ENCODE results near the gene ARHGAP24. TPM values are rescaled to one million over a fixed set of nuclear protein-coding genes. Genes with fewer than 3 reads are reported as not detected.

The ARHGAP24 gene
- total RNA-seq, 2 donors from 2014 or later, result not detected

GRCh38 chr4:86034616-86035015, 559.7 kb downstream of the ARHGAP24 start:
- Mint-ChIP-seq H3K27ac (no peak overlapping the region), H3K36me3 (peaks cover 0 to 8% of the 10 kb centered on the region in 2 donors), H3K9me3 (peaks cover 0 to 6% of the 10 kb centered on the region in 2 donors)
- DNase-seq (ENCODE audit: low spot score in 2 of 2) (no peak), ATAC-seq (no peak)

- peaks cover 0 to 9% of the 10 kb centered on the region in 2 donors for H3K9me3 Mint-ChIP-seq
Measured at GRCh38 chr4:86035688-86036087, 560.7 kb downstream of the ARHGAP24 start.

GRCh38 chr4:86036736-86037135, 561.8 kb downstream of the ARHGAP24 start:
- no peak for DNase-seq (ENCODE audit: low spot score in 2 of 2)
- ATAC-seq, result no peak
- peaks cover 0 to 8% of the 10 kb centered on the region in 2 donors for H3K36me3 Mint-ChIP-seq
- peaks cover 0 to 9% of the 10 kb centered on the region in 2 donors for H3K9me3 Mint-ChIP-seq
- H3K27ac Mint-ChIP-seq, result no peak overlapping the region

More at GRCh38 chr4:86035688-86036087, 560.7 kb downstream of the ARHGAP24 start:
- Mint-ChIP-seq H3K27ac (no peak overlapping the region), H3K36me3 (peaks cover 0 to 8% of the 10 kb centered on the region in 2 donors)
- ATAC-seq (no peak), DNase-seq (ENCODE audit: low spot score in 2 of 2) (no peak)

- Mint-ChIP-seq H3K9me3 (peaks cover 0 to 9% of the 10 kb centered on the region in 2 donors), H3K36me3 (peaks cover 0 to 8% of the 10 kb centered on the region in 2 donors), H3K27ac (no peak overlapping the region)
- ATAC-seq, result no peak
- DNase-seq (ENCODE audit: low spot score in 2 of 2), result no peak
Measured at GRCh38 chr4:86038037-86038436, 563.1 kb downstream of the ARHGAP24 start.

- DNase-seq (ENCODE audit: low spot score in 2 of 2), result peak in 1 of 2 donors; percentile 9
- peak in 1 of 2 donors; percentile 38 for ATAC-seq
- H3K36me3 Mint-ChIP-seq, result no peaks in the 10 kb centered on the region
- no peak overlapping the region for H3K27ac Mint-ChIP-seq
- peaks cover 0 to 4% of the 10 kb centered on the region in 2 donors for H3K9me3 Mint-ChIP-seq
Measured at GRCh38 chr4:86043755-86044592, 569.0 kb downstream of the ARHGAP24 start.

GRCh38 chr4:86044593-86044985, 569.6 kb downstream of the ARHGAP24 start:
- no peak for ATAC-seq
- Mint-ChIP-seq H3K27ac (no peak overlapping the region), H3K9me3 (peaks cover 0 to 4% of the 10 kb centered on the region in 2 donors), H3K36me3 (no peaks in the 10 kb centered on the region)
- DNase-seq (ENCODE audit: low spot score in 2 of 2), result no peak

- no peak for DNase-seq (ENCODE audit: low spot score in 2 of 2)
- Mint-ChIP-seq H3K9me3 (peaks cover 0 to 5% of the 10 kb centered on the region in 2 donors), H3K36me3 (no peaks in the 10 kb centered on the region), H3K27ac (no peak overlapping the region)
- no peak for ATAC-seq
Measured at GRCh38 chr4:86048426-86048825, 573.5 kb downstream of the ARHGAP24 start.

- Mint-ChIP-seq H3K27ac (no peak overlapping the region), H3K9me3 (peaks cover 0 to 5% of the 10 kb centered on the region in 2 donors), H3K36me3 (no peaks in the 10 kb centered on the region)
- no peak for DNase-seq (ENCODE audit: low spot score in 2 of 2)
- ATAC-seq, result no peak
Measured at GRCh38 chr4:86050496-86050895, 575.5 kb downstream of the ARHGAP24 start.
